ENCODE measurements around the gene CAND1.

- TF ChIP-seq EZH2phosphoT487 (IDR thresholded peaks at IDR 0.05; ENCODE audit: insufficient read depth, low read depth) (no peak), EZH2 (IDR thresholded peaks at IDR 0.05; ENCODE audit: insufficient read depth, poor library complexity, severe bottlenecking) (no peak)
Measured at GRCh38 chr12:67276421-67276820, 7.3 kb downstream of the CAND1 start.

Data from GM23248 (cell line).